LNCAP (cell line): ENCODE measurements around the gene BAHCC1.

Experiments
- TF ChIP-seq, protein P1 (sequence below): fragments of 450-650 bp; IDR thresholded peaks from 2 replicates; pipeline ENCODE4 v1.5.1; 2017; ENCODE audit warnings: mild to moderate bottlenecking

BAHCC1 gene

DNA sequence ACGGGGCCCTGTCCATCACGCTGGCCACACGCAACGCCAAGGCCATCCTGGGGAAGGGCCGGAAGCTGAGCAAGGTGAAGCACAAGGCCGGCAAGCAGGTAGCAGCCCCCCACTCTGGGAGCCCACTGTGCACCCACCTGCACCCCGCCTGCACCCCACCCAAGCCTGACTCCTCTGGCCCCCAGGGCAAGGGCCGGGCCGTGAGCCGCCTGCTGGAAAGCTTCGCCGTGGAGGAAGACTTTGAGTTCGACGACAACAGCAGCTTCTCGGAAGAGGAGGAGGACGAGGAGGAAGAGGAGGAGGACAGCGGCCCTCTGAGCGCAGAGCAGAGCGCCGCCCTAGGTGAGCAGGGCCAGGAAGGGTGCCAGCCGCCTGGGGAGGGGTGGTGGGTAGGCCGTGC lies 63.4 kb downstream of the BAHCC1 start:
- TF ChIP-seq, protein P1, sequence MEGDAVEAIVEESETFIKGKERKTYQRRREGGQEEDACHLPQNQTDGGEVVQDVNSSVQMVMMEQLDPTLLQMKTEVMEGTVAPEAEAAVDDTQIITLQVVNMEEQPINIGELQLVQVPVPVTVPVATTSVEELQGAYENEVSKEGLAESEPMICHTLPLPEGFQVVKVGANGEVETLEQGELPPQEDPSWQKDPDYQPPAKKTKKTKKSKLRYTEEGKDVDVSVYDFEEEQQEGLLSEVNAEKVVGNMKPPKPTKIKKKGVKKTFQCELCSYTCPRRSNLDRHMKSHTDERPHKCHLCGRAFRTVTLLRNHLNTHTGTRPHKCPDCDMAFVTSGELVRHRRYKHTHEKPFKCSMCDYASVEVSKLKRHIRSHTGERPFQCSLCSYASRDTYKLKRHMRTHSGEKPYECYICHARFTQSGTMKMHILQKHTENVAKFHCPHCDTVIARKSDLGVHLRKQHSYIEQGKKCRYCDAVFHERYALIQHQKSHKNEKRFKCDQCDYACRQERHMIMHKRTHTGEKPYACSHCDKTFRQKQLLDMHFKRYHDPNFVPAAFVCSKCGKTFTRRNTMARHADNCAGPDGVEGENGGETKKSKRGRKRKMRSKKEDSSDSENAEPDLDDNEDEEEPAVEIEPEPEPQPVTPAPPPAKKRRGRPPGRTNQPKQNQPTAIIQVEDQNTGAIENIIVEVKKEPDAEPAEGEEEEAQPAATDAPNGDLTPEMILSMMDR, result no peak

DNA sequence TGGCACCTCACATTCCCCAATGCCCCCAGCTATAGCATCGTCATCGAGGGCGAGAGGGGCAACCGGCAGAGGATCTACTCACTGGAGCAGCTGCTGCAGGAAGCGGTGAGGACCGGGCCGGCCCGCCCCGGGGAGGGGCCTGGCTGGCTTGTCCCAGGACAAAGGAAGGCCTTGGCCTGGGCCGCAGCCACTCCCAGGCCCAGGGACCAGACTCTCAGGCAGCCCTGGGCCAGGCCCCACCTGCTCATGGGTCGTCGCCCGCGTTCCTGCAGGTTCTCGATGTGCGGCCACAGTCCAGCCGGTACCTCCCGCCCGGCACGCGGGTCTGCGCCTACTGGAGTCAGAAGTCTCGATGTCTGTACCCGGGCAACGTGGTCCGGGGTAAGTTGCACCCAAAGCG lies 64.0 kb downstream of the BAHCC1 start:
- TF ChIP-seq, protein P1, result no peak

DNA sequence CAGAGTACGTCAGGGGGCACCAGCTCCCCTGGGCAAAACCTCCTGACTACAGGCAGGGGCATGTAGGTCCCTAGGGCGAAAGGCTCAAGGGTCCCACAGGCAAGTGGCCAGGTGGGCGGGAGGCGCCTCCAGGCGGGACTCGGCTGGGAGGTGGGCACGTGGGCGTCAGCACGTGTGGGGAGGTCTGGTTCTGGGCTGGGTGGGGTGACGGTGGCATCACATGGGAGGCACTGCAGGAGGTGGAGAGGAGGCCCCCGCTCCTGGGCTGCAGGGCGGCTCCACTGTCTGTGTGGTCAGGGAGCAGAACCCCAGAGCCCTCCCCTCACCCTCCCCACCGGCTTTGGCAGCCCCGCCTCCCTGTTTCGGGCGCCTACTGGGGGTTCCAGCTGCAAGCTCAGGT lies 64.6 kb downstream of the BAHCC1 start:
- TF ChIP-seq, protein P1, result no peak

DNA sequence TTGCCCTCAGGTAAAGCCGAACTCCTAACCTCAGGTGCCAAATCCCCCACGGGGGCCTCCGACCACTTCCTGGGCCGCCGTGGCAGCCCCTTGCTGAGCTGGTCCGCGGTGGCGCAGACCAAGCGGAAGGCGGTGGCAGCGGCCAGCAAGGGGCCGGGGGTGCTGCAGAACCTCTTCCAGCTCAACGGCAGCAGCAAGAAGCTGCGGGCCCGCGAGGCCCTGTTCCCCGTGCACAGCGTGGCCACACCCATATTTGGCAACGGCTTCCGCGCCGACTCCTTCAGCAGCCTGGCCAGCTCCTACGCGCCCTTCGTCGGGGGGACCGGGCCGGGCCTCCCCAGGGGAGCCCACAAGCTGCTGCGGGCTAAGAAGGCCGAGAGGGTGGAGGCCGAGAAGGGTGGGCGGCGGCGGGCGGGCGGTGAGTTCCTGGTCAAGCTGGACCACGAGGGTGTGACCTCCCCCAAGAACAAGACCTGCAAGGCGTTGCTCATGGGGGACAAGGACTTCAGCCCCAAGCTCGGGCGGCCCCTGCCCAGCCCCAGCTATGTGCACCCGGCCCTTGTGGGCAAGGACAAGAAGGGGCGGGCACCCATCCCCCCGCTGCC lies 65.7 kb downstream of the BAHCC1 start:
- TF ChIP-seq, protein P1, result no peak

DNA sequence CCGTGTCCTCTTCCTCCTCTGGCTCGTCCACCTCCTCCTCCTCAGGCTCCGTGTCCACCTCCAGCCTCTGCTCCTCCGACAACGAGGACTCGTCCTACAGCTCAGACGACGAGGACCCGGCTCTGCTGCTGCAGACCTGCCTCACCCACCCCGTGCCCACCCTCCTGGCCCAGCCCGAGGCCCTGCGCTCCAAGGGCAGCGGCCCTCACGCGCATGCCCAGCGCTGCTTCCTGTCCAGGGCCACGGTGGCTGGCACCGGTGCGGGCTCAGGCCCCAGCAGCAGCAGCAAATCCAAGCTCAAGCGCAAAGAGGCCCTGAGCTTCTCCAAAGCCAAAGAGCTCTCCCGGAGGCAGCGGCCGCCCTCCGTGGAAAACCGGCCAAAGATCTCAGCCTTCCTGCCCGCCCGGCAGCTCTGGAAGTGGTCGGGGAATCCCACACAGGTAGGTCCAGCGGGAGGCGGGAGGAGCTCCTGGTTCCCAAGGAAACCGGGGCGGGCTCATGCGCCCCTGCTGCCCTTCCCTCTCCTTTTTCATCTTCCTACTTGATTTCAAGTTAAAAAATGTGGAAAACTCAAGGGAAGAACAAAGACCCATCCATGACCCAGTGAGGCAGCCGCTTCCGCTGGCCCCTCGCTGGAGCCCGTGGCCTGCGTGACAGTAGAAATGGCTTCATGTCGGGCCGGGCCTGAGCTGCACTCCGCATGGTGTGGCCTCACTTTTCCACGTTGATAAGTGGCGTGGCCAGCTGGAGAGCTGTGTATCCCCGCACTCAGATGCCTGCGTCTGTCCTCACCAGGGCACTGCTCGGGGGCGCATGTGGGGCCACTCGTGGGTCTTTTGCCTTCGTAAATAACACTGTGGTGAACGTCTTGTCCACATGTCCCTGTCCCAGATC lies 66.6 kb downstream of the BAHCC1 start:
- TF ChIP-seq, protein P1, result no peak

DNA sequence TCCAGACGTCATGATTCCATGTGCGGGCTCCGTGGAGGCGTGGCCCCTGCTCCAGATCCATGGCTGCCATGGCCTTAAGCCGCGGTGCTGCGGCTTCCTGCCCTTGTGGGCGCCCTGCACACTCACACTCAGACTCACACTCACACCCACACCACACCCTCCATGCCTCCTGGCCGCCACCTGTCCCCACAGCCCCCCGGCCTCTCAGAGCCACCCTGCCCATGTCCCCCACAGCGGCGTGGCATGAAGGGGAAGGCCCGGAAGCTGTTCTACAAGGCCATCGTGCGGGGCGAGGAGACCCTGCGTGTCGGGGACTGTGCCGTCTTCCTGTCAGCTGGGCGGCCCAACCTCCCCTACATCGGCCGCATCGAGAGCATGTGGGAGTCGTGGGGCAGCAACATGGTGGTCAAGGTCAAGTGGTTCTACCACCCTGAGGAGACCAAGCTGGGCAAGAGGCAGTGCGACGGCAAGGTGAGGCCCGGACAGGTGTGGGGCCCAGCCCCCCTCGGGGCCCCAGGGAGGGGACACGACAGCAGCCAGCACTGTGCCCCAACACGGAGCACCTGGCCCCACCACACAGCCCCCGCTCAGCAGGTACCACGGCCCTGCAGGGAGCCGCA lies 67.4 kb downstream of the BAHCC1 start:
- TF ChIP-seq, protein P1, result no peak

DNA sequence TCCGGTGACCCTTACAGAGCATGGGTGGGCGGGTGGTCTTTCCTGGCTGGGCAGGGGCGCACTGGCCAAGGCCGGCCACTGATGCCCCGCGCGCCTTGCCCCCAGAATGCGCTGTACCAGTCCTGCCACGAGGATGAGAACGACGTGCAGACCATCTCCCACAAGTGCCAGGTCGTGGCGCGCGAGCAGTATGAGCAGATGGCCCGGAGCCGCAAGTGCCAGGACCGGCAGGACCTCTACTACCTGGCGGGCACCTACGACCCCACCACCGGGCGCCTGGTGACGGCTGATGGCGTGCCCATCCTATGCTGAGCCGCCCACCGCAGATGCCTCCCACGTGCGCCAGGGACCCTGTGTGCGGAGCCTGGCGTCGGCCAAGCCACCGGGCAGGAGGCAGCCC lies 68.2 kb downstream of the BAHCC1 start:
- TF ChIP-seq, protein P1, result no peak
